ENCODE results near the gene C2.
"Not testable (repeated sequence)": the region's sequence is repeated elsewhere in the genome, so short reads cannot be mapped to it uniquely, and the experiment has no call there.

- not testable (repeated sequence) for TF ChIP-seq FOSL2 (IDR thresholded peaks at IDR 0.05; ENCODE audit: borderline replicate concordance, low read depth); ELF1 (IDR thresholded peaks at IDR 0.05); CTCF (IDR thresholded peaks at IDR 0.05); RXRA (IDR thresholded peaks at IDR 0.05; ENCODE audit: borderline replicate concordance, low read depth); SMC3 (IDR thresholded peaks at IDR 0.05; ENCODE audit: low read depth, low read length); TCF12 (IDR thresholded peaks at IDR 0.05); EP300 (IDR thresholded peaks at IDR 0.05; ENCODE audit: borderline replicate concordance in 1 of 2, low read depth in 1 of 2, low read length in 1 of 2); POLR2AphosphoS5 (IDR thresholded peaks at IDR 0.05; ENCODE audit: low read depth, low read length); EZH2phosphoT487 (IDR thresholded peaks at IDR 0.05; ENCODE audit: borderline replicate concordance, low read depth); GABPA (IDR thresholded peaks at IDR 0.05; ENCODE audit: low read depth); YY1 (IDR thresholded peaks at IDR 0.05; ENCODE audit: low read depth); SIN3A (IDR thresholded peaks at IDR 0.05; ENCODE audit: borderline replicate concordance, low read depth, low read length); USF2 (IDR thresholded peaks at IDR 0.05; ENCODE audit: borderline replicate concordance, low read depth, low read length)
Observed at GRCh38 chr6:31994421-31994820, 66.9 kb downstream of the C2 start.

Data from SK-N-SH (cell line).